Activated CD4-positive, alpha-beta T cell treated with anti-CD3 and anti-CD28 coated beads, Interleukin-10, Interleukin-2, amounts not matched to agents 100 ng/mL and 50 ng/mL, durations not matched to agents 16 hours and 8 hours (primary cell): Measurements from ENCODE around the gene CDC20B.

Source experiments
- DNase-seq: peaks from one replicate; pipeline ENCODE4 v3.0.0-alpha.2; 2020

The CDC20B gene

GRCh38 chr5:55172937-55173686 lies at the start of gene CDC20B:
TSS of gene CDC20B (minus strand) at chr5:55173177. CDS start at chr5:55173000, 177 bp downstream.
- DNase-seq = peak; percentile 81

- DNase-seq = no peak
Observed at GRCh38 chr5:55222092-55222984, 49.4 kb upstream of the CDC20B start.

- DNase-seq = no peak
Observed at GRCh38 chr5:55220433-55221185, 47.6 kb upstream of the CDC20B start.

GRCh38 chr5:55219770-55220169 lies 46.8 kb upstream of the CDC20B start:
- no peak for DNase-seq

- DNase-seq = no peak
Observed at GRCh38 chr5:55218967-55219366, 46.0 kb upstream of the CDC20B start.

GRCh38 chr5:55211184-55211874 lies 38.4 kb upstream of the CDC20B start:
- no peak for DNase-seq

GRCh38 chr5:55205001-55205400 lies 32.0 kb upstream of the CDC20B start:
- DNase-seq = no peak

GRCh38 chr5:55191165-55191564 lies 18.2 kb upstream of the CDC20B start:
- DNase-seq = no peak

GRCh38 chr5:55188656-55189540 lies 15.9 kb upstream of the CDC20B start:
- no peak for DNase-seq

GRCh38 chr5:55187370-55187769 lies 14.4 kb upstream of the CDC20B start:
- DNase-seq = no peak

- DNase-seq = no peak
Observed at GRCh38 chr5:55180016-55180415, 7.0 kb upstream of the CDC20B start.

- DNase-seq = no peak
Observed at GRCh38 chr5:55177078-55177477, 4.1 kb upstream of the CDC20B start.

GRCh38 chr5:55176176-55176818 lies 3.3 kb upstream of the CDC20B start:
- peak; percentile 27 for DNase-seq

GRCh38 chr5:55175781-55176175 lies 2.8 kb upstream of the CDC20B start:
- DNase-seq = no peak

GRCh38 chr5:55173687-55174230 lies 782 bp upstream of the CDC20B start:
- no peak for DNase-seq

GRCh38 chr5:55172051-55172899 lies 702 bp downstream of the CDC20B start:
- DNase-seq = peak; percentile 87

- no peak for DNase-seq
Observed at GRCh38 chr5:55171471-55171870, 1.5 kb downstream of the CDC20B start.

- no peak for DNase-seq
Observed at GRCh38 chr5:55162666-55163065, 10.3 kb downstream of the CDC20B start.

GRCh38 chr5:55160493-55161209 lies 12.3 kb downstream of the CDC20B start:
- DNase-seq = no peak
